GM12874 (cell line): ENCODE measurements around the gene PHF3.

Source experiments
- TF ChIP-seq, protein P1 (sequence below): IDR thresholded peaks from 2 replicates; pipeline ENCODE4 v1.5.1; 2011; ENCODE audit warnings: low read depth, mild to moderate bottlenecking, control low read depth, low read length, moderate library complexity; ENCODE audit not compliant: insufficient read depth

Gene PHF3

DNA sequence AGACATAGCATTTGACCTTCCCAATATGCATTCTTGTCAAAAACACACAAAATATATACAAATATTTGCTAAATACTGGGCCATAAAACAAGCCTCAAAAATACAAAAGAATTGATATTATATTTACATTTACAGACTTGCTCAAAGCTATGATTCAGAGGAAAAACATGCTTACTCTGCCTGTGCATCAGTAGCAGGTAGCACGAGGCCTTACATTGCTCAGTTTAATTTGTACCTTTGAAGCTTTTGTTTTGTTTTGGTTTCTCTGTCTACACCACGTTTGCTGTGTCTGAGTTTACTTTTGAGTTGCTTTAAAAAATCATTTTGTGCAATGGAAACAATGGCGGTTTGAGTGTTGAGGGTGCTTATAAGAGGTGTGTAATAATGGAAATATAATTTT, 99.3 kb downstream of the PHF3 start:
- TF ChIP-seq, protein P1, sequence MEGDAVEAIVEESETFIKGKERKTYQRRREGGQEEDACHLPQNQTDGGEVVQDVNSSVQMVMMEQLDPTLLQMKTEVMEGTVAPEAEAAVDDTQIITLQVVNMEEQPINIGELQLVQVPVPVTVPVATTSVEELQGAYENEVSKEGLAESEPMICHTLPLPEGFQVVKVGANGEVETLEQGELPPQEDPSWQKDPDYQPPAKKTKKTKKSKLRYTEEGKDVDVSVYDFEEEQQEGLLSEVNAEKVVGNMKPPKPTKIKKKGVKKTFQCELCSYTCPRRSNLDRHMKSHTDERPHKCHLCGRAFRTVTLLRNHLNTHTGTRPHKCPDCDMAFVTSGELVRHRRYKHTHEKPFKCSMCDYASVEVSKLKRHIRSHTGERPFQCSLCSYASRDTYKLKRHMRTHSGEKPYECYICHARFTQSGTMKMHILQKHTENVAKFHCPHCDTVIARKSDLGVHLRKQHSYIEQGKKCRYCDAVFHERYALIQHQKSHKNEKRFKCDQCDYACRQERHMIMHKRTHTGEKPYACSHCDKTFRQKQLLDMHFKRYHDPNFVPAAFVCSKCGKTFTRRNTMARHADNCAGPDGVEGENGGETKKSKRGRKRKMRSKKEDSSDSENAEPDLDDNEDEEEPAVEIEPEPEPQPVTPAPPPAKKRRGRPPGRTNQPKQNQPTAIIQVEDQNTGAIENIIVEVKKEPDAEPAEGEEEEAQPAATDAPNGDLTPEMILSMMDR = no peak

DNA sequence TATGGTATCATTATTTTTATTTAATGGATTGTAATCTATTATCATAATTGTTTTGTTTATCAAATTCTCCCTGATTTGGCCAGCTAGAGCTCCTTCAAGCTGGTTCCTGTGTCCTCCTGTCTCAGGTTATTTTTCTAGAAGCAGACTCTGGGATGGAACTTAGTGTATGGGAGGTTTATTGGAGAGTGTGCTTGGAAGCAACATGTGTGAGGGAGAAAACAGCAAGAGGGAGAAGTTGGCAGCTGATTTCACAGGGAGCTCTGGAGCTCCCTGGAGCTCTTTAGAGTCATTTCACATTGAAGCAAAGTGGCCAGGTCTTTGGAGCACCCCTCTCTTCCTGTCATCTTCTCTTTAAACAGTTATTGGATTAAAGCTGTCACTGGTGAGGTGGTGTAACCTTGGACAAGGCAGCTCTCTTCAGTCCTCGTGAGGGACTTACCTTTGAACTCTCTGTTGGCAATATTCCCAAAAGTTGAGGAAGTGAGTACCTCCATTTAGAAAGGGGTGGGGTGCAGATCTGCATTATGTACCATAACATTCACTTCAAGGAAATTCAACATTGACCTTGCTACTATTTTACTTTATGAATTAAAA, 103.6 kb downstream of the PHF3 start:
- TF ChIP-seq, protein P1 = no peak

DNA sequence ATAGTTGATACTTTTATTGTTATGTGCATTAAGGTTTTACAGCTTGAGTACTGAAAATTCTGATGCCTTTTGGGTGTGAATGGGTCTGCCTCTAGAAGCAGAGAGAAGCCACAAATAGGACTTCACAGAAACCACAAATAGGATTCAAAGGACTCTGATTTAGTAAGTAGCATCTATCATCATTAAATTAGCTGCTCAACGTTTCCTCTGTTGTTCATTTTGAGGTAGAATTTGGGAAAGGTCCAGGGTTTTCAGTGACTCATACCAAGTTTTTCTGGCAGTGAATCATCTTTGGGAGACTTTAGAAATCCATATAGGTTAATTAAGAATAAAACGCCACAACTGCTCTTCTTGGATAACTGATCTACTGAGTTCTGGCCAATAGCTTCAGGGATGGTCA, 105.1 kb downstream of the PHF3 start:
- TF ChIP-seq, protein P1 = no peak

DNA sequence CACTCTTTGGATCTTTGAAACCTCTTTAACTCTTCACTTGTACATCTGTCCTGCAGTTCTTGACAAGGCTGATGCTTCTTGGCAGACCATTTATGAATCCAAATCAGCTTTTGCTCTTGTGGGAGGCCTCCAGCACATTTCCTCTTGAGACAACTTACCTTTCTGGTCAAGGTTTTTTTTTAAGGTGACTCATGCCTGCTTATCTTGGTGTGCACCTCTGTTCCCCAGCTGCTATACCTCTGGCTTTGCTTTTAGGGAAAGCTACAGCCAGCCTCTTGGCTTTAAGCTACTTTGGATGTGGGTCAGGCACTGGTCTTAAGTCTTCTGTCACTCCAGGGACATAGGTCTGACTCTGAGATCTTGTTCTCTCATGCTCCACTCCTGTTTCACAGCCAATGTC, 106.5 kb downstream of the PHF3 start:
- TF ChIP-seq, protein P1 = no peak

DNA sequence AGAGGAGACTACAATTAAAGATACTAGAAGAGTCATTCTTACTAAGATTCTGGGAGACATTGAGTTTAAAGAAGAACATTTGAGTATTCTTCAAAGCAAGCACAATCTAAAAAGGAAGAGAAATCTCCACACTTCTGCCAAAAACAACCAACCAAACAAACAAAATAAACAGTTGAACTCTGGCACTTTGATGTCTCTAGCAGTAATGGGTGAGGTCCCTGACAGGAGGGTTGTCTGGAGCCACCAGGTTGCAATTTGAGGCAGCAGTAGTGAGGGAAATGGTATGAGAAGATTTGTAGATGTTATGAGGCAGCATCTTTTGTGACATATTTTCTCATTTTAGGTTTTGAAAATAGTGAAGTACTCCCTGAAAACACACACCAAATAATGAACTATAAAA, 108.1 kb downstream of the PHF3 start:
- TF ChIP-seq, protein P1 = no peak

DNA sequence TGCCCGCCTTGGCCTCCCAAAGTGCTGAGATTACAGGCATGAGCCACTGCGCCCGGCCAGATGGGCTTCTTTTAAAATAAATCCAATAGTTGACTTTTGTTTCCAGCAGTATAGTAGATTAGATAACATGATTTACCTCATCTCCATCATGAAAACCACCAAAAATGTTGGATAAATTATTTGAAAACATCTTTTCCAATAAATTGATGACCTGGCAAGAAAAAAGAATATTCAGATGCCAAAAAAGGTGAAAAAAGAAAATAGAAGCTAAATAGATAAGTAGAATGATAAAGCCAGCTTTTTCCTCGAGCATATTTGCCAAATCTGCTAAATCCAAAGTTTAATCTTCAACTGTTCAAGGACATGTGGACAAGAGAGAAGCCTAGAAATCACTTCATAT, 109.2 kb downstream of the PHF3 start:
- TF ChIP-seq, protein P1 = no peak

DNA sequence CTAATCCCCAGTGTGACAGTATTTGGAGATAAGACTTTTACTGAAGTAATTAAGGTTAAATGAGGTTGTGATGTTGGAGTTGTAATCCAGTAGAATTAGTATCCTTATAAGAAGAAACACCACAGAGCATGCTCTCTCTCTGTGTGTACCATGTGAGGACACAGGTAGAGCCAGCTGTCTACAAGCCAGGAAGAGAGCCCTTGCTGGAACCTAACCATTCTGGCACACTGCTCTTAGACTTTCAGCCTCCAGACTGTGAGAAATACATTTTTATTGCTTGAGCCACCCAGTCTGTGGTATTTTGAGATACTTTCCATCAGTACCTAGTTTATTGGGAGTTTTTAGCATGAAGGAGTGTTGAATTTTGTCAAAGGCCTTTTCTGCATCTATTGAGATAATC, 110.2 kb downstream of the PHF3 start:
- TF ChIP-seq, protein P1 = no peak

DNA sequence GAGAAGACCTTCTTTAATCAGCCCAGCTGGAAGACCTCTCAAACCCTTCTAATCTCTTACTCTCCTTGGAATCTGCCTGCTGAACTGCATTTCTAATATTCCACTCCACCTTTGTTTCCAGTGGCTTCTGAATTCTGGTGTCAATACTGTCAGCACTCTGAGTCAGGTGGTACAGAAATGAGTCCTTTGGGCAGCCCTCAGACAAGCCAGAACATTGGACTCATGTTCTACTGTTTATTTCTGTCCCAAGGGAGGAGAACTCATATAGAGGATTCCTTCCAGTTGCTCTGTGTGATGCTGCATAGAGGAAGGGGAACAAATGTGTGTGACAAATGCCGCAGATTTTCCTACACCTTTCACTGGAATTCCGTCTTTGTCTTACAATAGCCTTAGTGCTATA, 114.8 kb downstream of the PHF3 start:
- TF ChIP-seq, protein P1 = no peak
